Sigmoid colon (tissue), 4 donors: ENCODE data around the gene RGS8.

ENCODE experiments used
- EP300 ChIP-seq, 4 donors: sonication (generic); formaldehyde crosslinking; IDR thresholded peaks; one replicate each; pipeline ENCODE4 v1.6.1; 2017; ENCODE audit warnings: antibody characterized with exemption in 4 of 4
- TF ChIP-seq, protein P1 (sequence below), 4 experiments: fragments of 450-650 bp in 3 of 4; fragments of 200-600 bp in 1 of 4; IDR thresholded peaks; one replicate each; pipeline ENCODE4 v1.5.1; 2016 to 2019; ENCODE audit warnings: antibody characterized with exemption in 4 of 4, mild to moderate bottlenecking in 3 of 4, moderate library complexity in 2 of 4

GRCh38 chr1:182720463-182720862, 36.1 kb upstream of the RGS8 start:
- no peak for TF ChIP-seq EP300 (IDR thresholded peaks at IDR 0.05)
- TF ChIP-seq, protein P1, sequence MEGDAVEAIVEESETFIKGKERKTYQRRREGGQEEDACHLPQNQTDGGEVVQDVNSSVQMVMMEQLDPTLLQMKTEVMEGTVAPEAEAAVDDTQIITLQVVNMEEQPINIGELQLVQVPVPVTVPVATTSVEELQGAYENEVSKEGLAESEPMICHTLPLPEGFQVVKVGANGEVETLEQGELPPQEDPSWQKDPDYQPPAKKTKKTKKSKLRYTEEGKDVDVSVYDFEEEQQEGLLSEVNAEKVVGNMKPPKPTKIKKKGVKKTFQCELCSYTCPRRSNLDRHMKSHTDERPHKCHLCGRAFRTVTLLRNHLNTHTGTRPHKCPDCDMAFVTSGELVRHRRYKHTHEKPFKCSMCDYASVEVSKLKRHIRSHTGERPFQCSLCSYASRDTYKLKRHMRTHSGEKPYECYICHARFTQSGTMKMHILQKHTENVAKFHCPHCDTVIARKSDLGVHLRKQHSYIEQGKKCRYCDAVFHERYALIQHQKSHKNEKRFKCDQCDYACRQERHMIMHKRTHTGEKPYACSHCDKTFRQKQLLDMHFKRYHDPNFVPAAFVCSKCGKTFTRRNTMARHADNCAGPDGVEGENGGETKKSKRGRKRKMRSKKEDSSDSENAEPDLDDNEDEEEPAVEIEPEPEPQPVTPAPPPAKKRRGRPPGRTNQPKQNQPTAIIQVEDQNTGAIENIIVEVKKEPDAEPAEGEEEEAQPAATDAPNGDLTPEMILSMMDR (IDR thresholded peaks at IDR 0.05) = no peak
